Adipose tissue (tissue), 3 donors: ENCODE results near the gene GLI3. TPM values are rescaled to one million over a fixed set of nuclear protein-coding genes. Genes with fewer than 3 reads are reported as not detected.
A peak's percentile ranks its signal among the peaks of the same experiment; 100 is the strongest.

ENCODE experiments used
- H3K27ac ChIP-seq: one replicate; pipeline ENCODE4 v1.5.1; 2013; ENCODE audit warnings: low read depth, low read length
- WGBS, 3 donors: extraction: QIAGEN DNeasy Blood & Tissue Kit; methylation state at CpG; one replicate each; pipeline ENCODE4 v1.1.7; 2013; 5-methylcytosine and 5-hydroxymethylcytosine counted together
- polyA plus RNA-seq, 3 donors: library from polyadenylated mRNA; stranded (reverse); fragments of 200-250 nt; gene quantifications; one replicate each; pipeline ENCODE4 v1.2.3, GENCODE V29; 2013
- donor health status: healthy with polysubstance abuse.
- donor health status: Bipolar disorder and iron deficiency.
- donor health status: healthy.

GLI3 gene
- polyA plus RNA-seq, 3 donors: 0.51 to 8.4 (median 6.5) TPM

- WGBS, 3 donors: 64 to 86% (median 85%) methylated on average over 4 of the region's 4 CpGs
- H3K27ac ChIP-seq: no peak overlapping the region
Measured at GRCh38 chr7:42045961-42046360, 191.0 kb downstream of the GLI3 start.

GRCh38 chr7:42039921-42040320 lies 197.1 kb downstream of the GLI3 start:
- no peak overlapping the region for H3K27ac ChIP-seq
- 24 to 84% (median 79%) methylated on average over 8 of the region's 8 CpGs for WGBS, 3 donors

- 61 to 76% (median 71%) methylated on average over 3 of the region's 3 CpGs for WGBS, 3 donors
- H3K27ac ChIP-seq: no peak overlapping the region
Measured at GRCh38 chr7:42035210-42035609, 201.8 kb downstream of the GLI3 start.

GRCh38 chr7:42033480-42033879 lies 203.5 kb downstream of the GLI3 start:
- no peak overlapping the region for H3K27ac ChIP-seq

- H3K27ac ChIP-seq: no peak overlapping the region
- 63 to 75% (median 71%) methylated on average over 6 of the region's 6 CpGs for WGBS, 3 donors
Measured at GRCh38 chr7:42029405-42029804, 207.6 kb downstream of the GLI3 start.

- 66 to 85% (median 78%) methylated on average over 3 of the region's 3 CpGs for WGBS, 3 donors
- H3K27ac ChIP-seq: no peak overlapping the region
Measured at GRCh38 chr7:42027521-42027920, 209.5 kb downstream of the GLI3 start.

- 70 to 89% (median 86%) methylated on average over 6 of the region's 6 CpGs for WGBS, 3 donors
Measured at GRCh38 chr7:42026622-42027197, 210.3 kb downstream of the GLI3 start.

GRCh38 chr7:42025635-42026375 lies 211.2 kb downstream of the GLI3 start:
- 77 to 93% (median 90%) methylated on average over 15 of the region's 15 CpGs for WGBS, 3 donors
- H3K27ac ChIP-seq: no peak overlapping the region

More at GRCh38 chr7:42026622-42027197, 210.3 kb downstream of the GLI3 start:
- no peak overlapping the region for H3K27ac ChIP-seq

- no peak overlapping the region for H3K27ac ChIP-seq
- WGBS, 3 donors: 90 to 93% (median 91%) methylated on average over 4 of the region's 4 CpGs
Measured at GRCh38 chr7:42024537-42024936, 212.5 kb downstream of the GLI3 start.

- no peak overlapping the region for H3K27ac ChIP-seq
- WGBS, 3 donors: 63 to 68% (median 68%) methylated on average over 10 of the region's 10 CpGs
Measured at GRCh38 chr7:42023262-42023661, 213.7 kb downstream of the GLI3 start.

- 68 to 76% (median 73%) methylated on average over 2 of the region's 2 CpGs for WGBS, 3 donors
- no peak overlapping the region for H3K27ac ChIP-seq
Measured at GRCh38 chr7:42022791-42023190, 214.2 kb downstream of the GLI3 start.

GRCh38 chr7:42022056-42022455 lies 215.0 kb downstream of the GLI3 start:
- no peak overlapping the region for H3K27ac ChIP-seq
- 72 to 79% (median 74%) methylated on average over 6 of the region's 6 CpGs for WGBS, 3 donors

- H3K27ac ChIP-seq: no peak overlapping the region
- WGBS, 3 donors: 64 to 72% (median 68%) methylated on average over 3 of the region's 3 CpGs
Measured at GRCh38 chr7:42021631-42022030, 215.4 kb downstream of the GLI3 start.

GRCh38 chr7:42020061-42020460 lies 216.9 kb downstream of the GLI3 start:
- 38 to 74% (median 64%) methylated on average over 7 of the region's 7 CpGs for WGBS, 3 donors
- H3K27ac ChIP-seq: no peak overlapping the region

GRCh38 chr7:42017349-42017986 lies 219.5 kb downstream of the GLI3 start:
- WGBS, 3 donors: 47 to 54% (median 47%) methylated on average over 15 of the region's 15 CpGs
- H3K27ac ChIP-seq: peak overlapping the region; percentile 13

GRCh38 chr7:42016517-42016916 lies 220.5 kb downstream of the GLI3 start:
- H3K27ac ChIP-seq: no peak overlapping the region
- 90 to 93% (median 92%) methylated on average over 3 of the region's 3 CpGs for WGBS, 3 donors

- WGBS, 3 donors: 53 to 65% (median 57%) methylated on average over 9 of the region's 9 CpGs
- no peak overlapping the region for H3K27ac ChIP-seq
Measured at GRCh38 chr7:42014625-42015618, 222.1 kb downstream of the GLI3 start.

GRCh38 chr7:42012786-42013360 lies 224.1 kb downstream of the GLI3 start:
- H3K27ac ChIP-seq: no peak overlapping the region

More at GRCh38 chr7:42012786-42013360, 224.1 kb downstream of the GLI3 start:
- 52 to 87% (median 87%) methylated on average over 5 of the region's 5 CpGs for WGBS, 3 donors
